HepG2 (cell line): ENCODE measurements around the gene CTDP1. TPM values are rescaled to one million over a fixed set of nuclear protein-coding genes. Genes with fewer than 3 reads are reported as not detected.

Source experiments
- CBX1 ChIP-seq: IDR thresholded peaks from one replicate; pipeline ENCODE4 v1.6.1; 2016; ENCODE audit warnings: antibody characterized with exemption, low read depth
- CBX2 ChIP-seq, 2 experiments: fragments of 200-600 bp in 1 of 2; sonication (generic); formaldehyde crosslinking in 1 of 2; IDR thresholded peaks; 2 replicates each; pipeline versions ENCODE4 v1.7.0 to v1.8.1; 2018 to 2022; ENCODE audit warnings: low read depth in 2 of 2, low read length in 1 of 2, mild to moderate bottlenecking in 1 of 2, missing genetic modification reagents in 1 of 2
- KLF13 ChIP-seq: sonication (generic); formaldehyde crosslinking; IDR thresholded peaks from 2 replicates; pipeline ENCODE4 v1.4.0; 2020; ENCODE audit warnings: mild to moderate bottlenecking, missing genetic modification reagents
- NFYB ChIP-seq: sonication (generic); formaldehyde crosslinking; IDR thresholded peaks from 2 replicates; pipeline ENCODE4 v1.4.0; 2020; ENCODE audit warnings: missing genetic modification reagents
- NFYC ChIP-seq: IDR thresholded peaks from 2 replicates; pipeline ENCODE4 v1.6.1; 2016; ENCODE audit warnings: missing genetic modification reagents, missing compliant biosample characterization
- NPAS2 ChIP-seq: sonication (generic); formaldehyde crosslinking; IDR thresholded peaks from 2 replicates; pipeline ENCODE4 v1.8.0; 2022; ENCODE audit warnings: mild to moderate bottlenecking, missing genetic modification reagents, borderline replicate concordance
- PHF8 ChIP-seq: sonication (generic); formaldehyde crosslinking; IDR thresholded peaks from 2 replicates; pipeline ENCODE4 v1.5.0; 2020; ENCODE audit warnings: missing genetic modification reagents
- POLR2AphosphoS2 ChIP-seq: IDR thresholded peaks from 2 replicates; pipeline ENCODE4 v1.6.1; 2011; ENCODE audit warnings: low read depth, low read length, improper control_type of control experiment
- POLR2AphosphoS5 ChIP-seq: IDR thresholded peaks from 2 replicates; pipeline ENCODE4 v1.6.1; 2012; ENCODE audit warnings: low read depth, low read length
- RXRB ChIP-seq: IDR thresholded peaks from 2 replicates; pipeline ENCODE4 v1.6.1; 2016; ENCODE audit warnings: borderline replicate concordance, missing genetic modification reagents, missing compliant biosample characterization
- TCF7 ChIP-seq: sonication (generic); IDR thresholded peaks from 2 replicates; pipeline ENCODE4 v1.6.1; 2016; ENCODE audit warnings: antibody characterized with exemption, low read depth
- ZBTB1 ChIP-seq: sonication (generic); formaldehyde crosslinking; IDR thresholded peaks from 2 replicates; pipeline ENCODE4 v1.4.0; 2020; ENCODE audit warnings: missing genetic modification reagents, borderline replicate concordance
- ZNF446 ChIP-seq: sonication (generic); formaldehyde crosslinking; IDR thresholded peaks from 2 replicates; pipeline ENCODE4 v1.5.0; 2020; ENCODE audit warnings: mild to moderate bottlenecking, missing genetic modification reagents
- ZNF510 ChIP-seq: sonication (generic); formaldehyde crosslinking; IDR thresholded peaks from 2 replicates; pipeline ENCODE4 v1.4.0; 2020; ENCODE audit warnings: low read depth, mild to moderate bottlenecking, missing genetic modification reagents
- ZNF563 ChIP-seq: sonication (generic); formaldehyde crosslinking; IDR thresholded peaks from 2 replicates; pipeline ENCODE4 v1.8.0; 2022; ENCODE audit warnings: mild to moderate bottlenecking, moderate library complexity, missing genetic modification reagents
- ZNF607 ChIP-seq: sonication (generic); formaldehyde crosslinking; IDR thresholded peaks from 2 replicates; pipeline ENCODE4 v1.5.1; 2020; ENCODE audit warnings: missing genetic modification reagents, mild to moderate bottlenecking, borderline replicate concordance
- ZNF709 ChIP-seq: sonication (generic); formaldehyde crosslinking; IDR thresholded peaks from 2 replicates; pipeline ENCODE4 v1.5.0; 2020; ENCODE audit warnings: mild to moderate bottlenecking, missing genetic modification reagents
- polyA plus RNA-seq, 8 experiments: library from polyadenylated mRNA; depleted of rRNA in 3 of 8; stranded (reverse) in 7 of 8; unstranded in 1 of 8; fragments of >200 nt; fragmentation: Illumina TruSeq in 4 of 8; extraction: Trizol in 4 of 8; gene quantifications; 2 replicates each; pipeline versions ENCODE4 v1.2.1 to v1.2.3, GENCODE V29; 2011 to 2016; ENCODE audit warnings: low read depth in 4 of 8, missing spikeins in 1 of 8, mixed read lengths in 1 of 8; ENCODE audit not compliant: insufficient read depth in 1 of 8
- total RNA-seq, 5 experiments: library from RNA; depleted of rRNA; stranded (reverse); fragments of >200 nt; fragmentation: Illumina TruSeq; extraction: Trizol; gene quantifications; 2 replicates each; pipeline ENCODE4 v1.2.3, GENCODE V29; 2016; ENCODE audit warnings: low read depth in 1 of 5
- TF ChIP-seq, protein P1 (sequence below): sonication (generic); formaldehyde crosslinking; IDR thresholded peaks from 2 replicates; pipeline ENCODE4 v1.4.0; 2020; ENCODE audit warnings: mild to moderate bottlenecking, missing genetic modification reagents
- TF ChIP-seq, protein P2 (sequence below): IDR thresholded peaks from 2 replicates; pipeline ENCODE4 v1.6.1; 2012; ENCODE audit warnings: low read depth, low read length, improper control_type of control experiment
- TF ChIP-seq, protein P3 (sequence below): IDR thresholded peaks from 2 replicates; pipeline ENCODE4 v1.6.1; 2016; ENCODE audit warnings: mild to moderate bottlenecking, missing biosample characterization, missing genetic modification reagents
- TF ChIP-seq, protein P4 (sequence below): sonication (generic); formaldehyde crosslinking; IDR thresholded peaks from 2 replicates; pipeline ENCODE4 v1.4.0; 2020; ENCODE audit warnings: missing genetic modification reagents

Gene CTDP1
- total and polyA plus RNA-seq, 2 of the 13 experiments (the other 11 are each of a cell fraction or from before 2014, with no cell fraction given): 6.9 to 11.0 TPM

DNA sequence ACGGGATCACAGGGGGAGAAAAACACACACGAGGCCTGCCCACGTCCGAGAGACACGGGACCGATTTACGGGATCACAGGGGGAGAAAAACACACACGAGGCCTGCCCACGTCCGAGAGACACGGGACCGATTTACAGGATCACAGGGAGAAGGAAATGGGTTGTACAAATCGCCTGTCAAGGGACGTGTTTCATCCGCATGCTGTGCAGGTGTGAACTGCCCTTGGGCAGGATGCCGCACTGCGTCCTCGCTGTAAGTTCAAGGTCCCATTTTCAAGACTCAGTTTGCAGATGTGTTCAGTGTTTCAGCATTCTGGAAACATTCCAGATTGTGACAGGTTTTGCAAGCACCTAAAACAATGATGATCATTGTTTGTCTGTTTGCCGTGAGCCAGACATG, 115.8 kb downstream of the CTDP1 start (continued):
- TF ChIP-seq ZBTB1 (CRISPR knock-in tag): no peak
- no peak; the same call in 1 of the 2 replicates for TF ChIP-seq ZNF563 (CRISPR knock-in tag)
- TF ChIP-seq ZNF446 (CRISPR knock-in tag): no peak
- no peak; the same call in 1 of the 2 replicates for TF ChIP-seq ZNF709
- no peak for TF ChIP-seq POLR2AphosphoS5
- TF ChIP-seq NFYC (CRISPR knock-in tag): peak; percentile 20; the same call in 1 of the 2 replicates
- no peak for TF ChIP-seq CBX1
- TF ChIP-seq TCF7: peak; percentile 17; the same call in 1 of the 2 replicates
- no peak for TF ChIP-seq NPAS2 (CRISPR knock-in tag)
- TF ChIP-seq, protein P1, sequence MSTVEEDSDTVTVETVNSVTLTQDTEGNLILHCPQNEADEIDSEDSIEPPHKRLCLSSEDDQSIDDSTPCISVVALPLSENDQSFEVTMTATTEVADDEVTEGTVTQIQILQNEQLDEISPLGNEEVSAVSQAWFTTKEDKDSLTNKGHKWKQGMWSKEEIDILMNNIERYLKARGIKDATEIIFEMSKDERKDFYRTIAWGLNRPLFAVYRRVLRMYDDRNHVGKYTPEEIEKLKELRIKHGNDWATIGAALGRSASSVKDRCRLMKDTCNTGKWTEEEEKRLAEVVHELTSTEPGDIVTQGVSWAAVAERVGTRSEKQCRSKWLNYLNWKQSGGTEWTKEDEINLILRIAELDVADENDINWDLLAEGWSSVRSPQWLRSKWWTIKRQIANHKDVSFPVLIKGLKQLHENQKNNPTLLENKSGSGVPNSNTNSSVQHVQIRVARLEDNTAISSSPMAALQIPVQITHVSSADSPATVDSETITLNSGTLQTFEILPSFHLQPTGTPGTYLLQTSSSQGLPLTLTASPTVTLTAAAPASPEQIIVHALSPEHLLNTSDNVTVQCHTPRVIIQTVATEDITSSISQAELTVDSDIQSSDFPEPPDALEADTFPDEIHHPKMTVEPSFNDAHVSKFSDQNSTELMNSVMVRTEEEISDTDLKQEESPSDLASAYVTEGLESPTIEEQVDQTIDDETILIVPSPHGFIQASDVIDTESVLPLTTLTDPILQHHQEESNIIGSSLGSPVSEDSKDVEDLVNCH (CRISPR knock-in tag): no peak
- TF ChIP-seq NFYB (CRISPR knock-in tag): no peak
- no peak for TF ChIP-seq POLR2AphosphoS2
- TF ChIP-seq KLF13 (CRISPR knock-in tag): no peak
- TF ChIP-seq RXRB (CRISPR knock-in tag): peak; percentile 89
- TF ChIP-seq, protein P2, sequence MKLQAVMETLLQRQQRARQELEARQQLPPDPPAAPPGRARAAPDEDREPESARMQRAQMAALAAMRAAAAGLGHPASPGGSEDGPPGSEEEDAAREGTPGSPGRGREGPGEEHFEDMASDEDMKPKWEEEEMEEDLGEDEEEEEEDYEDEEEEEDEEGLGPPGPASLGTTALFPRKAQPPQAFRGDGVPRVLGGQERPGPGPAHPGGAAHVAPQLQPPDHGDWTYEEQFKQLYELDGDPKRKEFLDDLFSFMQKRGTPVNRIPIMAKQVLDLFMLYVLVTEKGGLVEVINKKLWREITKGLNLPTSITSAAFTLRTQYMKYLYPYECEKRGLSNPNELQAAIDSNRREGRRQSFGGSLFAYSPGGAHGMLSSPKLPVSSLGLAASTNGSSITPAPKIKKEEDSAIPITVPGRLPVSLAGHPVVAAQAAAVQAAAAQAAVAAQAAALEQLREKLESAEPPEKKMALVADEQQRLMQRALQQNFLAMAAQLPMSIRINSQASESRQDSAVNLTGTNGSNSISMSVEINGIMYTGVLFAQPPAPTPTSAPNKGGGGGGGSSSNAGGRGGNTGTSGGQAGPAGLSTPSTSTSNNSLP: no peak
- TF ChIP-seq, protein P3, sequence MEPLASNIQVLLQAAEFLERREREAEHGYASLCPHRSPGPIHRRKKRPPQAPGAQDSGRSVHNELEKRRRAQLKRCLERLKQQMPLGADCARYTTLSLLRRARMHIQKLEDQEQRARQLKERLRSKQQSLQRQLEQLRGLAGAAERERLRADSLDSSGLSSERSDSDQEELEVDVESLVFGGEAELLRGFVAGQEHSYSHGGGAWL (CRISPR knock-in tag): 0 out of 2 replicates have a peak, but pooled peaks have one; percentile 53
- TF ChIP-seq, protein P4, sequence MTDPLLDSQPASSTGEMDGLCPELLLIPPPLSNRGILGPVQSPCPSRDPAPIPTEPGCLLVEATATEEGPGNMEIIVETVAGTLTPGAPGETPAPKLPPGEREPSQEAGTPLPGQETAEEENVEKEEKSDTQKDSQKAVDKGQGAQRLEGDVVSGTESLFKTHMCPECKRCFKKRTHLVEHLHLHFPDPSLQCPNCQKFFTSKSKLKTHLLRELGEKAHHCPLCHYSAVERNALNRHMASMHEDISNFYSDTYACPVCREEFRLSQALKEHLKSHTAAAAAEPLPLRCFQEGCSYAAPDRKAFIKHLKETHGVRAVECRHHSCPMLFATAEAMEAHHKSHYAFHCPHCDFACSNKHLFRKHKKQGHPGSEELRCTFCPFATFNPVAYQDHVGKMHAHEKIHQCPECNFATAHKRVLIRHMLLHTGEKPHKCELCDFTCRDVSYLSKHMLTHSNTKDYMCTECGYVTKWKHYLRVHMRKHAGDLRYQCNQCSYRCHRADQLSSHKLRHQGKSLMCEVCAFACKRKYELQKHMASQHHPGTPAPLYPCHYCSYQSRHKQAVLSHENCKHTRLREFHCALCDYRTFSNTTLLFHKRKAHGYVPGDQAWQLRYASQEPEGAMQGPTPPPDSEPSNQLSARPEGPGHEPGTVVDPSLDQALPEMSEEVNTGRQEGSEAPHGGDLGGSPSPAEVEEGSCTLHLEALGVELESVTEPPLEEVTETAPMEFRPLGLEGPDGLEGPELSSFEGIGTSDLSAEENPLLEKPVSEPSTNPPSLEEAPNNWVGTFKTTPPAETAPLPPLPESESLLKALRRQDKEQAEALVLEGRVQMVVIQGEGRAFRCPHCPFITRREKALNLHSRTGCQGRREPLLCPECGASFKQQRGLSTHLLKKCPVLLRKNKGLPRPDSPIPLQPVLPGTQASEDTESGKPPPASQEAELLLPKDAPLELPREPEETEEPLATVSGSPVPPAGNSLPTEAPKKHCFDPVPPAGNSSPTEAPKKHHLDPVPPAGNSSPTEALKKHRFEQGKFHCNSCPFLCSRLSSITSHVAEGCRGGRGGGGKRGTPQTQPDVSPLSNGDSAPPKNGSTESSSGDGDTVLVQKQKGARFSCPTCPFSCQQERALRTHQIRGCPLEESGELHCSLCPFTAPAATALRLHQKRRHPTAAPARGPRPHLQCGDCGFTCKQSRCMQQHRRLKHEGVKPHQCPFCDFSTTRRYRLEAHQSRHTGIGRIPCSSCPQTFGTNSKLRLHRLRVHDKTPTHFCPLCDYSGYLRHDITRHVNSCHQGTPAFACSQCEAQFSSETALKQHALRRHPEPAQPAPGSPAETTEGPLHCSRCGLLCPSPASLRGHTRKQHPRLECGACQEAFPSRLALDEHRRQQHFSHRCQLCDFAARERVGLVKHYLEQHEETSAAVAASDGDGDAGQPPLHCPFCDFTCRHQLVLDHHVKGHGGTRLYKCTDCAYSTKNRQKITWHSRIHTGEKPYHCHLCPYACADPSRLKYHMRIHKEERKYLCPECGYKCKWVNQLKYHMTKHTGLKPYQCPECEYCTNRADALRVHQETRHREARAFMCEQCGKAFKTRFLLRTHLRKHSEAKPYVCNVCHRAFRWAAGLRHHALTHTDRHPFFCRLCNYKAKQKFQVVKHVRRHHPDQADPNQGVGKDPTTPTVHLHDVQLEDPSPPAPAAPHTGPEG: no peak
- peak; percentile 47; the same call in 1 of the 2 replicates for TF ChIP-seq ZNF607 (CRISPR knock-in tag)
- no peak for TF ChIP-seq PHF8 (CRISPR knock-in tag)
- TF ChIP-seq CBX2 (IDR thresholded peaks at IDR 0.05; ENCODE audit: low read depth, low read length): no peak
- no peak for TF ChIP-seq CBX2 (CRISPR knock-in tag; IDR thresholded peaks at IDR 0.05; ENCODE audit: low read depth)
- TF ChIP-seq ZNF510 (CRISPR knock-in tag): no peak
